NCI-H1694 (cell line): ENCODE results near the gene AOC1.
"Not testable (repeated sequence)": the region's sequence is repeated elsewhere in the genome, so short reads cannot be mapped to it uniquely, and the experiment has no call there.

Experiments used
- DNase-seq: peaks from one replicate; lab custom pipeline; 2025; lab: John Stamatoyannopoulos, UW

Gene AOC1, protein sequence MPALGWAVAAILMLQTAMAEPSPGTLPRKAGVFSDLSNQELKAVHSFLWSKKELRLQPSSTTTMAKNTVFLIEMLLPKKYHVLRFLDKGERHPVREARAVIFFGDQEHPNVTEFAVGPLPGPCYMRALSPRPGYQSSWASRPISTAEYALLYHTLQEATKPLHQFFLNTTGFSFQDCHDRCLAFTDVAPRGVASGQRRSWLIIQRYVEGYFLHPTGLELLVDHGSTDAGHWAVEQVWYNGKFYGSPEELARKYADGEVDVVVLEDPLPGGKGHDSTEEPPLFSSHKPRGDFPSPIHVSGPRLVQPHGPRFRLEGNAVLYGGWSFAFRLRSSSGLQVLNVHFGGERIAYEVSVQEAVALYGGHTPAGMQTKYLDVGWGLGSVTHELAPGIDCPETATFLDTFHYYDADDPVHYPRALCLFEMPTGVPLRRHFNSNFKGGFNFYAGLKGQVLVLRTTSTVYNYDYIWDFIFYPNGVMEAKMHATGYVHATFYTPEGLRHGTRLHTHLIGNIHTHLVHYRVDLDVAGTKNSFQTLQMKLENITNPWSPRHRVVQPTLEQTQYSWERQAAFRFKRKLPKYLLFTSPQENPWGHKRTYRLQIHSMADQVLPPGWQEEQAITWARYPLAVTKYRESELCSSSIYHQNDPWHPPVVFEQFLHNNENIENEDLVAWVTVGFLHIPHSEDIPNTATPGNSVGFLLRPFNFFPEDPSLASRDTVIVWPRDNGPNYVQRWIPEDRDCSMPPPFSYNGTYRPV

DNA sequence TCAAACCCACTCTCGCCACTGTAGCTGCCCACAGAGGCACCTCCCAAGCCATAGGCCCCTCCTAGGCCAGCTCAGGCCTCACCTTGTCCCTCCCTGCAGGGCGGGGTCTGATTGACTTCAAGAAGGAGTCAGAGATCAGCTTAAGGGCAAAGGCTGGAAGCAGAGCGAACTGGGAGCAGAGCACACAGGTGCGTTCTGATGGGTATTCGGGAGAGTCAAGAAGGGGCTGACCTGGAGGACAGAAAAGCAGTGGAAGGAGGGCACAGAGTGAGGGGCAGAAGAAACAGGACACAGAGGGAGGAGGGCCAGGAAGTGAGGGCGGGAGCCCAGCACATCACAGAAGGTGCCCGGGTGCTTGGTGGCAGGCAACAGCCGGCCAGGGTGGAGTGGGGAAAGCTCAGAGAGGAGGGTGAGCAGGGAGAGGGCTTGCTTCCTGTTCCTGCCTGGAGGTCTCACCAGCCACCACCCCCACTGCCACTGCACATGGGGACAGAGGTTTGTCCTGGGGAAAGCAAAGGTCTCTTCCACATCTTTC lies at the start of gene AOC1:
TSS of gene AOC1 (plus strand) at position 147 of the 535 bp plus-strand sequence. CDS start 3,954 bp downstream, outside the sequence.
- DNase-seq = no peak

DNA sequence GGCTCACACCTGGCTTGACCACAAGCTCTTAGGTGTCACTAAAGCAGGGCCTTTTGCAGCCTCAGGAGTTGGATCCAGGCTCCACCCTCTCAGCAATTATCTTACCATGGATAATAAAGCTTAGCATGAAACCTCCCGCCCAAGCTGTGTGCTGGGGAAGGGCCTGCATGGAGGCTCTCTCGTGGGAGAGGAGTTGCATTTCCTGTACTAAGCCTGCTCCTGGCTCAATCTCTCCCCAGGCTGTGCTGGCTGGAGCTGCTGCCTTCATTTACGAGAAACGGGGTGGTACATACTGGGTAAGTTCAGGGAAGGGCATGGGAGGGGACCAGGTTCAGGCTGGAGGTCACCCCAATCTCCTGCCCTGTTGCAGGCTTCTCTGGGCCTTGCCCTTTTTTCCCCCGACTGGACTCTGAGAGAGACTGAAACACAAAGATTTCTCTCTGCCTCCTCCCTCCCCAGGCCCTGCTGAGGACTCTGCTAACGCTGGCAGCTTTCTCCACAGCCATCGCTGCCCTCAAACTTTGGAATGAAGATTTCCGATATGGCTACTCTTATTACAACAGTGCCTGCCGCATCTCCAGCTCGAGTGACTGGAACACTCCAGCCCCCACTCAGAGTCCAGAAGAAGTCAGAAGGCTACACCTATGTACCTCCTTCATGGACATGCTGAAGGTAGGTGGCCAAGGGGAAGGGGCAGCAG lies 49.0 kb upstream of the AOC1 start:
- DNase-seq = no peak

DNA sequence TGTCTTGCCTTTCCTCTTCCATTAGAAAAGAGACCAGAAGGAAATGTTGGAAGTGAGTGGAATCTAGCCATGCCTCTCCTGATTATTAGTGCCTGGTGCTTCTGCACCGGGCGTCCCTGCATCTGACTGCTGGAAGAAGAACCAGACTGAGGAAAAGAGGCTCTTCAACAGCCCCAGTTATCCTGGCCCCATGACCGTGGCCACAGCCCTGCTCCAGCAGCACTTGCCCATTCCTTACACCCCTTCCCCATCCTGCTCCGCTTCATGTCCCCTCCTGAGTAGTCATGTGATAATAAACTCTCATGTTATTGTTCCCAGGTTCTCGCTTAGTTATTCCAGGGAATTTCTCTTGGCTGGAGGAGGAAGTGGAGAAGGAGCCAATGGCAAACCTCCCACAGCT lies 47.5 kb upstream of the AOC1 start:
- DNase-seq = no peak

DNA sequence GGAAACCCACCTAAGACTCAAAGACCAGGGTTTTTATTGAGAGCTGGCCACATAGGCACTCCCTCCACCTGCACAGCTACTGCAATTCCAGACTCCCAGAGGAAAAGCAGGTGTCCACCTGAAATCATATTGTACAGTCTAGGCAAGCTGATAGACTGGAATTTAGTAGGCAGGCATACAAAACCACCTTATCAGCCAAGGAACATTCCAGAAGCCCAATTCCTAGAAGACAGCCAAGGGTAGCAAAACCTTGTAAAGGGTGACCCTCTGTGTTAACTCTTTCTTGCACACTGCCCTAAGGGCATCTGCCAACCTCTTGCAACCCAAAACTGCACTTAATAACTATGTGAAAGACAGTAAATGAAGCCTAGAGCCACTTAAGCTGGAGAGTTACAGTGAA lies 46.5 kb upstream of the AOC1 start:
- DNase-seq = no peak

DNA sequence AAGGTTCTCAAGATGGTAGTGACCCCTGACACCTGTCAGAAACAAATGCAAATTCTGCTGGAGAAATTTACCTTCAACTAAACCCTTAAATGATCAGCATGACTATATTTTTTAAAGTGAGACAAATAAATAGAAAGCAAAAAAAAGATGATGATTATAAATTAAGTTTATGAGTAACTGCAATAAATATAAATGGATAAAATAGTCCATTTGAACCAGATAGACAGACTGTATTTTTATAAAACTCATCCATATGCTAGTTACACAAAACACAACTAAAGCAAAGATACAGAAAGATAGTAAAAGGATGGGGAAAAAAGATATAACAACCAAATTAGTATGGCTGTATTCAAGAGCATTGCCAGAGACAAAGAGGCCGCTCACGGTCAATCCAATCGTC lies 45.9 kb upstream of the AOC1 start:
- DNase-seq = no peak

DNA sequence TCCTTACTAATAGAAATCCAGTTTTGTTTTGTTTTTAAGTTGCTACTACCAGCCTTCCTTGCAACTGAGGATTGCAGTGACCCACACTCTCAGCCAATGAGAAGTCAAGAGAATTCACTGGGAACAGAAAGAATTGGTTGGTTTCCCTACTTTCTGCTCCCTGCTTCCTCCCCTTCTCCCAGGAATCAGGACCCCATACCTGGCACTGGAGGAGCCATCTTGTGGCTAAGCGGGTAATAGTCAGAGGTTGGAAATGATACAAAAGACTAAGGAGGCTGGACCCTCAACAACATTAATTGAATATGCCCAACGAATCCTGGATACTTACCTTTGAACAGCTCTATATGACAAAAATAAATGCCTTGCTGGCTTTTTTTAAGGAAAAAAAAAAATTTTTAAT lies 45.5 kb upstream of the AOC1 start:
- no peak for DNase-seq

DNA sequence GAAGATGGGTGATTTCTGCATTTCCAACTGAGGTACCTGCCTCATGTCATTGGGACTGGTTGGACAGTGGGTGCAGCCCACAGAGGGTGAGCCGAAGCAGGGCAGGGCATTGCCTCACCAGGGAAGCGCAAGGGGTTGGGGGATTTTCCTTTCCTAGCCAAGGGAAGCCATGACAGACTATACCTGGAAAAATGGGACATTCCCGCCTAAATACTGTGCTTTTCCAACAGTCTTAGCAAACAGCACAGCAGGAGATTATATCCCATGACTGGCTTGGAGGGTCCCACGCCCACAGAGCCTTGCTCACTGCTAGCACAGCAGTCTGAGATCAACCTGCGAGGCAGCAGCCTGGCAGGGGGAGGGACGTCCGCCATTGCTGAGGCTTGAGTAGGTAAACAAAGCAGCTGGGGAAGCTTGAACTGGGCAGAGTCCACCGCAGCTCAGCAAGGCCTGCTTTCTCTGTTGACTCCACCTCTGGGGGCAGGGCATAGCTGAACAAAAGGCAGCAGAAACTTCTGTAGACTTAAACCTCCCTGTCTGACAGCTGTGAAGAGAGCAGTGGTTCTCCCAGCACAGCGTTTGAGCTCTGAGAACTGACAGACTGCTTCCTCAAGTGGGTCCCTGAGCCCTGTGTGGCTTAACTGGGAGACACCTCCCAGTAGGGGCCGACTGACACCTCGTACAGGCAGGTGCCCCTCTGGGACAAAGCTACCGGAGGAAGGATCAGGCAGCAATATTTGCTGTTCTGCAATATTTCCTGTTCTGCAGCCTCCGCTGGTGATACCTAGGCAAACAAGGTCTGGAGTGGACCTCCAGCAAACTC lies 44.5 kb upstream of the AOC1 start:
- not testable (repeated sequence) for DNase-seq

DNA sequence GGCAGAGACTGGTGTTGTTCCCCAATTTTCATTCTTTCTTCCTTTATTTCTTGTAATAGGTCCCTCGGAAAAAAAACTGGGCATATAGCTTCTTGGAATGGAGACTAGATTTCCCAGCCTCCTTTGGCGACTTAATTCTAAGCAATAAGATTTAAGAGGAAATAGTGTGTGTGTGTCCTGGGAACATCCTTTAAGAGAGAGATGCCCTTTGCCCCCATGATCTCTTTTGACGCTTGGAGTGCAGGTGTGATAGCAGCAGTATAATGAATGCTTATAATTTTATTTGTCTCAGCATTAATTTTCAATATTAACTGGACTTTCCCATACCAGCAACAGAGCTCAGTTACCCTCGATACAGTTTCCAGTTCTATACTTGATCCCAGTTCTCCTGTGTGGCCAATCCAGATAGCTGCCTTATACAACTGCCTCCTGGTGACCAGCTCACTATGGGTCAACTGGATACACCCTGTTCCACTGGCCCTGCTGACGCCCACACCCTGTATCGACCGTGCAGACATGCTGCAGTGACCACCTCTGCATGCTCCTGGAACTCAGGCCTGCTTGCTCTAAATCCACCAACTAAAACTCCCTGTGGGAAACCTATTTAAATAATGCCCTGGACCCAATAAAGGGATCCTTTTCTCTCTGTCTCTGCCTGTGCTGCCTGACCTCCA lies 37.9 kb upstream of the AOC1 start:
- DNase-seq = no peak

DNA sequence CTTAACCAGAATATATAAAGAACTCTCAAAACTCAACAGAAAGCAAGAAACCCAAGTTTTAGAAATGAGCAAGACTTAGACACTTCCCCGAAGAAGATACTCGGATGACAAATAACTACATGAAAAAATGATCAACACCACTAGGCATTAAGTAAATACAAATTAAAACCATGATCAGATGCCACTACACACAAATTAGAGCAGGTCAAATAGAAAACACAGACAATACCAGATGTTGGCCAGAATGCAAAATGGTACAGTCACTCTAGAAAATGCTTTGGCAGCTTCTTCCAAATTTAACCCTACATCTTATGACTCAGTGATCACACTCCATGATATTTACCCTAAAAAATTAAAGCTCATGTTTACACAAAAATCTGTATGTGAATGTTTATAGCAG lies 33.3 kb upstream of the AOC1 start:
- DNase-seq = no peak

DNA sequence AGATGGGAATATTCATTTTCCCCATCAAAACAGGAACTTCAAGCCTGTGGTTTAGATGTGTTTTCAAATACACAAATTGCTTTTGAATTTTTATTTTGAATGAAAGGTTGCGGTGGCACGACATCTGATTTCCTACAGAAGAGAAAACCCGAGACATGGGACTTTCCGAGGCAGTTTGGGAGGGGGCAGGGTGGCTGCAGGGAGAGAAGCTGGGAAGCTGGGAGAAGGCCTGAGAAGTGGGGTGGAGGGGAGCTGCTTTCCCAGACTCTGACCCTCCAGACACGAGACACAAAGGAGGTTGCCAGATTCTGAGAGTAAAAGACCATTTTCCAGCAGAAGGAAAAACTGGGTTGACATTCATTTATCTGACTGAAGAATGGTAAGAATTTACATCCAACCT lies 32.2 kb upstream of the AOC1 start:
- DNase-seq = no peak

DNA sequence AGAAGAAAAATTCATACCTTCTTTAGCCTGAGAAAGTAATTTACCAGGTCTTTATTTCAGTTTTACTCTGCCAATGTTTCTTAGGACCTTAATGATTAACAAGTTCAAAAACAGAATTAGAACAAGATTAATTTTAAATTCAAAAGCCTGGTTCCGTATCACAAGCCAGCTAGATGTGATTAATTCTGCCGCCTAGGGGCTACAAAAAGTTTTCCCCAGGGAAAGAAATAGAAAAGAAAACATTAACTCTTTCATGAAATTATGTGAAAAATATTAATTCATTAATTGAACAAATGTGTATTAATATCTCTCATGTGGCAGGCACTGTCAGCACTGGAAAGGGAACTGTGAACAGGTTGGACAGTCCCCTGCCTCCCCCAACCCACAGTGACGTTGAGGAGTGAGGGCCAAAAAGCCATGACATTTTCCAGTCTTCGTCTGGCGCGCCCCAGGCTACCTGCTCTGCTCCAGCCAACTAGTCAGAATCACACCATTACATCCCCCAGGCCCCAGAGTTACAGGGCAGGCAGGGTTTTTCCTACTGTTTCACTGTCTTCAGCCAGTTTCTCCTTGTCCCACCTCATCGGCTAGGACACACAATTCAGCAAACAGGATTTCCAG lies 31.6 kb upstream of the AOC1 start:
- DNase-seq = no peak

DNA sequence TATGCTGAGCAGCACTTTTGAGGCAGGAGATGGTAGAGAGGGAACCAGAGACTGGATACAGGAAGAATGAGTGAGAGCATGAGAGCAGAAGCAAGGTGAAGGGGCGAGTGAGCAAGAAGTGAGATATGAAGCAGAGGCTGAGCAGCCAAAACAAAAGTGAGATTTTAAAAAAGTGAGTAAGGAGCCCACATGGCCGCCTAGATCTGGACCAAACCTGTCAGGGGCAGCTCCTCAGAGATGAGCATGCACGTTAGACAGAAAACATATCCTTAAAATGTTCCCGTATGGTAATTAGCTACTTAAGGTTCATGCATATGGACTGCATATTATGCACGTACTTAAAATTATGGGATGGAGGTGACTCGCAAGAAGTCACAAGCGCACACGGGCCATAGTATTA lies 29.3 kb upstream of the AOC1 start:
- DNase-seq = no peak

DNA sequence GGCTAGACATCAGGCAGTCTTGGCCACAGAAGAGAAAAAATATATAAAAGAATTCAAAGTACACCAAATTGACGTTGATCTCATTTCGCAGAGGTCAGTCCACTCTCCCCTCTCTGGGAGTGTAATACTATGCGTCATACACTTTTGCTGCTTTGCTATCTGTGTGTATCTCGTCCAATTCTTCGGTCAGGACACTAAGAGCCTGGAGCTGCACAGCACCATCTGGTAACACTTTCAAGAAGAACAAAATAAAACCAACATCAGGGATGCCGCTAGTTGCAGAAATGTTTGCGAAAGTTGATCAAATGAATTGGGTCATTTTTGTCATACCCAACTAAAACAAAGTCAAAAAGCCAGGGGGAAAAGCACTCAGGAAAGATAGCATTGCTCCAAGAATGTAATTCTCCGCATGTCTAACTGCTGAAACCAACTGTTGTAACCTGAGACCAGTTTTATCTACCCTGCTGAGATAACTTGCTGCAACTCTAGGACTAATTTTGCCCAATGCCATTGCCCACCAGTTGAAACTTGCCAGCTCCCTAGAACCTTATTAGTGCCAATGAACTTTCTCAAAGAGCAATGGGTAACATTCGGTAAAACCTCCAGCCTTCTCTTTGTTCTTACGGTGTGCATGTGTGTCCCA lies 28.7 kb upstream of the AOC1 start:
- no peak for DNase-seq

DNA sequence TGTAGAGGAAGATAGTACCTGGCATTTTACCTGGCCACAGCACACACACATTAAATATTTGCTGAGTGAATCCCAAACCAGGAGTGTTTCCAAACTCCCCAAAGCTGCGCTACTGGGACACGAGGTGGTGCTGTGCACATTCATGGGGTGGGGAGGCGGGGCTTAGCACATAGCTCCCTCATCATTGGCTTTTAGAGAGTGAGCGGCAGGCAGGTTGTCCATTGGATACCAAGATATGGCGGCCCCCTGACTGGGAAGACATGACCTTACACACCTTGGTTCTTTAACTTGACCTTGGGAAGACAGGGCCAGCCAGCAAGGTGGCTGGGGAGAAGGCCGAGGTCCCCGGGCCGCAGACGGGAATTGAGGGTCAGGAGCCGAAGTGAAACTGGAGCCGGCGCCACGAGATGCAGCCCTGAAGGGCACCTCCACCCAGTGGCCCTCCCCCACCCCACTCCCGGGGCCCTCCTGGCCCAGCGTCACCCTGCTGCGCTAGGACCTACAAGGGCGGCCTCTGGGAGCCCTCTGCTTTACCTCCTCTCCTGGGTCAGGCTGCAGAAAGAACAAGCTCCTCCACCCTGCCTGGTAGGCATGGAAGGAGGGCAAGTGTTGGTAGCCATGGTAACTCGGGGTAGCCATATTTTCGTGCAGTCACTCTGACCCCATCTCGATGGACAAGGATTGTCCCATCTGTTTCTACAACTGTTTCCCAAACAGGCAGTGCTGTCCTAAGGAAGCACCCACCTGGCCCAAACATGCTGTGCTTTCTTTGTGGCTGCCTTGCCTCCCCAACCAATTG lies 27.7 kb upstream of the AOC1 start:
- no peak for DNase-seq

DNA sequence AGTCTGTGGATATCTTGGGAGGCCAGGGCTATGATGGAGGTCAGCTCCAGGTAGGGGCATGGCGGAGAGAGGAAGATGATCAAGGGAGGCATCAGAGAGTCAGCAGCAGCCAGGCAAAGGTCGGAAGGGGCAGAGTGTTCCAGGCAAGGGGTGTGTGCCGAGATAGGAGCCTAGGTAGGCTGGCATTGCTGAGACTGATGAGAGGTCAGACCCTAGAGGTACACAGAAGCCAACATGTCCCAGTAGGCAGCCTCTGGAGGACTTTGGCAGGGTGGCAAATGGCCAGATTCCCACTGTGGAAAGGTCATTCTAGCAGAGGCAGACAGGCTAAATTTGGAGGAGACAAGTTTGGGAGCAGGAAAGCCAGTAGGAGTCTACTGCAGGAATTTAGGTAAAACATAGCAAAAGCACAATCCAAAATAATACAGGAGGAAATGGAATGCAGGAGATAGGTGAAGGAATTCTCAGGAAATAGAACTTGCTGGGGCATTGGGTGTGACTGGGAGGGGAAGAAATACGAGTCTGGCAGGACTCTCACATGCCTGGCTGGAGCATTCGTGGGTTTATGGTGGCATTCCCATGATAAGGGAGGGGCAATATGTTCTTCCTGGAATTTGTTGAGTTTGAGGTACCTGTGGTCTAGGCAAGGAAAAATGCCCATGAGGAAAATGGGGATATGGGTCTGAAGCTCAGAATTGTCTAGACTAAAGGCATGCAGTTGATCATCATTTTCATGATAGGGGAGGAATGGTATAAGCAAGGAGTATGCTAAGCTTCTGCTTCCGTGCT lies 26.1 kb upstream of the AOC1 start:
- no peak for DNase-seq

DNA sequence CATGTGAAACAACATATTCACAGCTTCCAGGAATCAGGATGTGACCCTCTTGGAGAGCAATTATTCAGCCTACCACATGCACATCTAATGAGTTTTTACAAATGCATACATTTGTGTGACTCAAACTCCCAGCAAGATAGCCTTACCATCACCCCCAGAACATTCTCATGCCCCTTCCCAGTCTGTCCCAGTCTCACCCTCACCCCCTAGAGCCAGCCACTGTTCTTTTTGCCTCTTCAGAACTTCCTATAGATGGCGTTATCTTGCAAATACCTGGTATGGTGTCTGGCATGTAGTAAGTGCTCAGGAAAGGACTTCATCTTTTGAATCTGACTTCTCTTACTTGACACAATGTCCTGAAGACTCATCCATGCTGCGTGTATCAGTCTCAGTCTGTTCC lies 23.9 kb upstream of the AOC1 start:
- no peak for DNase-seq

DNA sequence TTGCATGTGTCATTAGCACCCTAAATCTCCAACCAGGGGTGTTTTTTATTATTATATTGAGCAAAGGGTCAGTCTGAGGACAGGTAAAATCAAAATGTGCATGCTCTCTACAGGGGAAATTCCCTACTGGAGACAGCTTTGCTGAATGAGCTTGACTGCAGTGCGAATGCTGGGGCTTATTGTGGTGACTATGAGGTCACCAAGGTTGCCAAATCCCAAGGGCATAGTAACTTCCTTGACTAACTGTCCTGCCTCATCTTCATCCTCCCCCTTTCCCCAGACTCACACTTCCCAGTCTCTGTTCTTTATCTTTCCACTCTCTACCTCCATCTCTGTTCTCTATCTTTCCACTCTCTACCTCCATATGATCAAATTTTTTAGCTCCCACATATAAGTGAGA lies 22.9 kb upstream of the AOC1 start:
- no peak for DNase-seq

DNA sequence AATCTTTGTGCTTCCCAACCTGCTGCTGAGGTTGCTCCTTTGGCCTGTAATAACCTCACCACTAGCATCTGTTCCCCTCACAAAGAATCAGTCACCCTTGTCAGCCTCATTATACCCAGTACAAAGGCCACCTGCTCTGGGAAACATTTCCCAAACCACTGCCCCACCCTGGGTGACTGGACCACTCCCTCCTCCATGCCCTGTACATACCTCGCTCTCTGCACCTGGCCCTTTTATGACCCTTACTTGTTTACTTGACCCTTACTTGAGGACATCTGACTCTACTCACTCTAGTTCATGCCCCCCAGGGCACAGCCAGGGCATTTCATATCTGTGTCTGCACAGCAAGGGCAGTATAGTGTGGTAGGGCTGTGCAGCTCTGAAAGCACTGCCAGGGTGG lies 21.4 kb upstream of the AOC1 start:
- no peak for DNase-seq

DNA sequence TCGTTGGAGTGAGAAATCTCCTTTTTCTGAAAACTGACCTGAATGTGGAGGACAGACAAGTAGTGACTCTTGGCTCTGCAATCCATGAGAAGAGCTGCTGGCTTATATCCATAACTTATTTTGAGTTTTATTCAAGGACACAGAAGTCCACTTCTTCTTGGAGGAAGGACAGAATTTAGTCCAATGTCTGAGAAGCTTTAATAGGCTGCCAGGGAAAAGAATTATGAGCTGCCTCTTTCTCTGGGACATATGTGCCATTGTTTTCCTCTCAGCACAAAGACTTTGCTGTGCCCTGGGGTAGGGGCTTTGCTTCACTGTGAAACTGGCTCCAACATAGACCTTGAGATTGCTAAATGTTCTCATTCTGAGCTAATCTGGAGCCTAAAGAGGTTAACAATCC lies 20.5 kb upstream of the AOC1 start:
- no peak for DNase-seq
